ENCODE data around the gene ARFGEF2.
"Not testable (repeated sequence)": the region's sequence is repeated elsewhere in the genome, so short reads cannot be mapped to it uniquely, and the experiment has no call there.

The ARFGEF2 gene

DNA sequence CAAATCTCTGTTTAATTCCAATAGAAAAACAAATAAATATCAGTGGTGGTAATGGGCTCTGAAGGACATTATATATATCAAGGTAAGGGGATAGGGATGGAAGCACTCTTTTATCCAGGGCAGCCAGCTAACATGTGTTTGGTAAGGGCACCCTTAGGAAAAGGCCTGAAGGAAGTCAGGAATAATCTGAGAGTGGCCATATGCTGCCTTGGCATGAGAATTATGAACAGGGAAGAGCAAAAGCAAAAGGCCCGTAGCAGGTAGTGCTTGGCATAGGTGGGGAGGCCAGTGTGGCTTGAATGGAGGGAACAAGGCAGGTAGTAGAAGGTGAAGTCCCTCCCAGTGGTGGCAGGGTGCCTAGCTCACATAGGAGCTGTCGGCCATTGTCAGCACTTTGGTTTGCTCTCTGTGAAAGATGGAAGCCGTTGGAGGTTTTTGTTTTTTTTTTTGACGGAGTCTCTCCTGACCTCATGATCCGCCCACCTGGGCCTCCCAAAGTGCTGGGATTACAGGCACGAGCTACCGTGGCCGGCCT is 85.0 kb downstream of the ARFGEF2 start:
- no peak for DNase-seq

DNA sequence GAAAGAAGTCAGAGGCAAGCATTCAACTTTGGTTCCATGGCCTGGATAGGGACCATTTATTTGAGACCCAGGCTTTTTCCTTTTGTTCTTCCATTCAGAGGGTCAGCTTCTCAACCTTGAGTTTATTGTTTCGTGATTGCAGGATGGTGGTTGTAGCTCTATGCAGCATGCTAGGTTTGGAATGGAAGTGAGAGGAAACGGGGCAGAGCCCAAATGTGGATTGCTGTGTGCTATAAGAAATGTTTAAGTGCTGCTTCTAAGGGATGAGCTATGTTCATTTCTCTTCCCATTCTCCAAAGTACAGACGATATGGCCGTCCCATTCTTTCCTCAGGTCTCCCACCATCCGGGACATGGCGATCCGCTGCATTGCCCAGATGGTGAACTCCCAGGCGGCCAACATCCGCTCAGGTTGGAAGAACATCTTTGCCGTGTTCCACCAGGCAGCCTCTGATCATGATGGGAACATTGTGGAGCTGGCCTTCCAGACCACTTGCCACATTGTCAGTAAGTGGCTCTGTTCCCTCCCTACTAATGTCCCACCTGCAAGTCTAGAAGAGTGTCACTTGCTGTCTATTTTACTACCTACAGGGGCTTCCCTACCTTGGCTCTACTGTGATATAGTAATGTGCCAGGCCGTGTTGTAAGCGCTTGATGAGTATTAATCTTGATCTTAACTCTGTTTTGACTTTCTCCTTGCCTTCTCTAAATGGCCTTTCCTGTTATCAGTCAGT is 88.6 kb downstream of the ARFGEF2 start:
- no peak for DNase-seq

DNA sequence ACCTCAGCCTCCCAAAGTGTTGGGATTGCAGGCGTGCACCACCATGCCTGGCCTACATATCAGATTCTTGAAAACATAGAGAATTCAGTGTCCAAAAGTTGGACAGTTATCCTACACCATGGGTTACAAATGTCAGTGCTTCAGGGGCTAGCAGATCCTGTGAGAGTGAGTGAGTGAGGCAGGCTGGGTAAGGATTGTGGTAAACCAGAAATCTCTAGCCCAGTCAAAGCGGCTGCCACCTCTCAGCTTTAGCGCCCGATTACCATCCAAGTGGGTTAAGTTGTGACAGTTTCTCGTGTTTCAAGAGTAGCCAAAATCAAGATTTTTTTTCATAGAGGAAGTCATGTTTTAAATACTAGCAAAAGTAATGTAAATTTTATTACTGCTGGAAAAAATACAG is 102.7 kb downstream of the ARFGEF2 start:
- peak; percentile 52 for DNase-seq

DNA sequence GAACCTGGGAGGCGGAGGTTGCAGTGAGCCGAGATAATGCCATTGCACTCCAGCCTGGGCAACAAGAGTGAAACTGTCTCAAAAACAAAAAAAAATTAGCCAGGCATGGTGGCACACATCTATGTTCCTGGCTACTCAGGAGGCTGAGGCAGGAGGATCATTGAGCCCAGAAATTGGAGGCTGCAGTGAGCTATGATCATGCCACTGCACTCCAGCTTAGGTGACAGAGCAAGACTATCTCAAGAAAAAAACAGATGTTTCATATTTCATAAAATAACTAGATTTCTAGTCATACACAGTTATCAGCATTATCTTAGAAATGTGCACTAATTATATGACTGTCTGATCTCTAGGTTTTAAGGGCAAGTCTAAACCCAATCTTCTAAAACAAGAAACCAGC is 106.7 kb downstream of the ARFGEF2 start:
- DNase-seq: not testable (repeated sequence)

DNA sequence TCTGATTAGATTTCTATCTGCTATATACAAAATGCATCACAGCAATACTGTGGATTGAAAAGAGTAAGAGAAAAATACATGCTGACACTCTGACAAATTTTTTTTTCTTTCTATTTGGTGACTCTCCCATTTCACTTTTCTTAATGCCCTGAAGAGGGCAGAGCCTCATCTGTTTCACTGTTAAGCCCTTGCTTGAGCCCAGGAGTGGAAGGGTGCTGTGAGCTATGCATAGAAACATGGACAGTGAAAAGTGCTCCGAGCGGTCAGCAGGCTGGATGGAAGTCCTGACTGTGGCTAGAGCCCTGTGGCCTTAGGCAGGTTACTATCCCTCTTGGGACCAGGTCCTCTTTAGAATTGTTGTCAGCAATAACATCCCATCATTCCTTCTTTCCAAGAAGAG is 107.2 kb downstream of the ARFGEF2 start:
- peak; percentile 30 for DNase-seq

DNA sequence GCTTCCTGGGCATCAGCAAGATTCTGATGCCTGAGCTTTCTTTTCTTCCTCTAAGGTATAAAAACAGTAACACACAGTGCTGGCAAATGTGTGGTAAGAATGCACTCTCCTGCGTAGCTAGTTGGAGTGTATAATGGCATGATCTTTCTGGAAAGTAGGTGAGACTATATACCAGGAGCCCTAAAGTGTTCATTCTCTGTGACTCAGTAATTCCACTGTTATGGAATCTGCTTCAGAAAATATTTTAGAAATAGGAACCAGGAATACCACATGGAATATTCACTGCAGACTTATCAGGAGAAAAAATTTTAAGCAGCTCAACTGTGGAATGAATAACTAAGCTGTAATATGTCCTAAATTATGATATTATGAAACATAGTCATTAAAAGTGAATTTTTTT is 107.7 kb downstream of the ARFGEF2 start:
- no peak for DNase-seq

DNA sequence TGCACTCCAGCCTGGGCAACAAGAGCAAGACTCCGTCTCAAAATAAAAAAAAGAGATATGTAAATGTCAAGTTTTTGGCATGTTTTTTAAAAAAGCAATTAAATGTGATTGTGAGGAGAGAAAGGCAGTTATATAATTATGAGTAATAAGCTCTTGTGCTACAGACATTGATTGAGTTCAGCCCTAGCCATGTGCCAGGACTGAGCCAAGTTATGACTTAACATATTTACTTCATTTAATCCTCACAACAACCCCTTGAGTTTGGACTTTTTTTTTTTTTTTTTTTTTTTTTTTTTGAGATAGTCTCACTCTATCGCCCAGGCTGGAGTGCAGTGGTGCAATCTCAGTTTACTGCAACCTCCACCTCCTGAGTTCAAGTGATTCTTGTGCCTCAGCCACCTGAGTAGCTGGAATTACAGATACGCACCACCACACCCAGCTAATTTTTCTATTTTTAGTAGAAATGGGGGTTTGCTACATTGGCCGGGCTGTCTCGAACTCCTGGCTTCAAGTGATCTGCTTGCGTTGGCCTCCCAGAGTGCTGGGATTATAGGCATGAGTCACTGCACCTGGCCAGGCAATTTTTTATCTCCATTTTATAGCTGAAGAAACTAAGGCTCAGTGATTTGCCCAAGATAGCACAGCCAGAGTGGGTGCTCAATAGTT is 109.6 kb downstream of the ARFGEF2 start:
- no peak for DNase-seq

DNA sequence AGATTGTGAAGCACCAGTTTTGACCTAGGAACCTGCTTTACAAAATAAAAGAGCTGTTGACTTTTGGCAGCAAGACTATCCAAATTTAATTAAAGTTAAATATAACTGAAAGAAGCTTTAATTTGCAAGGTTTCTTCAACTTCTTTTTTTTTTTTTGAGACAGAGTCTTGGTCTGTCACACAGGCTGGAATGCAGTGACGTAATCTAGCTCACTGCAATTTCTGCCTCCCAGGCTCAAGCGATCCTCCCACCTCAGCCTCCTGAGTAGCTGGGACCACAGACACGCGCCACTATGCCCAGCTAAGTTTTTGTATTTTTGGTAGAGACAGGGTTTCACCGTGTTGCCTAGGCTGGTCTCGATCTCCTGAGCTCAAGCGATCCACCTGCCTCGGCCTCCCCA is 110.9 kb downstream of the ARFGEF2 start:
- peak; percentile 11 for DNase-seq

DNA sequence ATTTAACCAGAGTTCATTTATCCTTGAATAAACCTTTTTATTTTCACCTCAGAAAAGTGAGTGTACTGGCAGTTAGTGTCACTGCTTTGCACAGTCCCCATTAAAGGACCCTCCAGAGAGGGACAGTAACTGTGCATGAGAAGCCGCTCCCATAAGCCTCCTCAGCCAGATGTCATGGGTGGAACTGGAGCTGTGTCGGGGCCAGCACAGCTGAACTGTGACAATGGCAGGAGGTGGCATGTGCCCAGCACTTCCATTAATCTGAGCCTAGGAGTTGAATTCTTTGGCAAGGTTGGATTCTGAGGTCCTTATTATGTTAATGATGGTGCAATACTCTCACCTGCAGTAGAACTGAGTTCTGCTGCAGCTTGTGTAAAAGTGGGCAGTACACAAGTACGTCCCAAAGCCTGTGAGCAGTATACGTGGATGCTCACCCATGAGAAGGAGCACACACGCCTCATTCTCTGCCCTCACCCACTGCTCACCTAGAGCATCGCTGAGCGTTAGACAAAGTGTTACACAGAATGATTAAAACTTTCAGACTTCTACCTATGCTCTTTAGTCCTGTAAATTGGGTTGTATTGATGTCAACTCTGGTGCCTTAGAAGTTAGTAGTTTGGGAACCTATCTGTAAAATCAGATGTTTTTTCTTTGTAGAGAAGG is 112.7 kb downstream of the ARFGEF2 start:
- DNase-seq: no peak

DNA sequence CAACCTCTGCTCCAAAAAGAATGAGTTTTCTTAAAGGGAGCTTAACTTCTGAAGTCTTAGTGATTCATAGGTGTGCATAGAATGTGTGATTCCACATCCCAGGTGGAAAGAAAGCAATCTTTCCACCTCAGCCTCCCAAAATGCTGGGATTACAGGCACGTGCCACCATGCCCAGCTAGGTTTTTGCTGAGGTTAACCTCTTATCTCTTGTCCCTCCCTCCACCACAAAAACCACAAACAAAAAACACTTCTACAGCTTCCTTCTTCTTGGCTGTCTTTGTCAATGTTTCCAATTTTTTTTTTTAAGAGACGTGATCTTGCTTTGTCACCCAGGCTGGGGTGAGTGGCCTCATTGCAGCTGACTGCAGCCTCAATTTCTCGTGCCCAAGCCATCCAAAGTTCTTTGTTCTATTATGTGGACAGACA is 116.5 kb downstream of the ARFGEF2 start:
- DNase-seq: peak; percentile 94

DNA sequence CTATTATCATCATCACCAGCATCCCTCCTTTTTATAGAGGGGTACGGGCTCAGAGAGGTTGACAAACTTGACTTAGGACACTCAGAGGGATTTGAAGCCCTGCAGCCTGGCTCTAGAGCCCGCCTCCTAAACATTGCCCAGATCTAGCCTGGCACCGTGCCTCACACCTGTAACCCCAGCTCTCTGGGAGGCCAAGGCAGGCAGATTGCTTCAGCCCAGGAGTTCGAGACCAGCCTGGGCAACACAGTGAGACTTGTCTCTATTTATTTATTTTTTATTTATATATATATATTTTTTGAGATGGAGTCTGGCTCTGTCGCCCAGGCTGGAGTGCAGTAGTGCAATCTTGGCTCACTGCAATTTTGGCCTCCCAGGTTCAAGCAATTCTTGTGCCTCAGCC is 118.3 kb downstream of the ARFGEF2 start:
- no peak for DNase-seq

DNA sequence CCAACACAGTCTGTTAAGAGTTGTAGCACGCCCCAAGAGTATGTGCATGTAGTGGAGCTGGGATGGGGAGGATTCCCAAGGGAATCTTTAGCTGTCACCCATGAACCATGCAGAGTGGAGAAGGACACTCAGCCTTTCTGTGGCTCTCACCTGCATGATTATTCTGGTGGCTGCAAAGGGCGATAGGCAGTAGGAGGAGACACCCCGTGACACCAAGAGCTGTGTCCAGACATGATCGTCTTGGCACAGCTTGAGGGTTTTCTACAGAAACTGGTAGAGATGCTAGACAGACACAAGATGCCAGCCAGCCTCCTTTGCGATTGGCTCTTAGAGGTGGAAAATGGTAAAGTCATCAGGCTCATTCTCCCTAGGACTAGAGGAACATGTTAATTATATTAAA is 121.5 kb downstream of the ARFGEF2 start:
- no peak for DNase-seq

DNA sequence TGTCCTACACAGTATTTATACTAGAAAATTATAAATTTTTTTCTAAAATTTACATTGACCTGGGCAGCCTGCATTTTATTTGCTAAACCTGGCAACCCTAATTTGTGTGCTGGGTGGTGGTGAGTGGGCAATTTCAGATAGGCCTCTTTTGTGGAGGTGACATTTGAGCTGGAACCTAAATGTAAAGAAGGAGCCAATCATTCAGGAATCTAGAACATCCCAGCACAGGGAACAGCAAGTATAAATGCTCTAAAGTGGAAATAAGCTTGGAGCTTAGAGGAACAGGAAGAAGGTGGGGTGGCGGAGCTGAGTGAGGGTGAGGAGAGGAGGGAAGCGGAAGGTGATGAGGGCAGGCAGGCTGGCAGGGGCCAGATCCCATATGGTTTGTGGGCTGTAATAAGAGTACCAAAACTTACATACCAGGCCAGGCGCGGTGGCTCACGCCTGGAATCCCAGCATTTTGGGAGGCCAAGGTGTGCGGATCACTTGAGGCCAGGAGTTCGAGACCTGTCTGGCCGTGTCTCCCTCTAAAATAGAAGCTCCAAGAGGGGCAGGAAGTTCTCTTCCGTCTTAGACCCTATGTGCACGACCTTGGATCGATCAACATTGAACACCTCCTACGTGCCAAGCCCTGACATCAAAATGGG is 124.1 kb downstream of the ARFGEF2 start:
- DNase-seq: peak; percentile 55

DNA sequence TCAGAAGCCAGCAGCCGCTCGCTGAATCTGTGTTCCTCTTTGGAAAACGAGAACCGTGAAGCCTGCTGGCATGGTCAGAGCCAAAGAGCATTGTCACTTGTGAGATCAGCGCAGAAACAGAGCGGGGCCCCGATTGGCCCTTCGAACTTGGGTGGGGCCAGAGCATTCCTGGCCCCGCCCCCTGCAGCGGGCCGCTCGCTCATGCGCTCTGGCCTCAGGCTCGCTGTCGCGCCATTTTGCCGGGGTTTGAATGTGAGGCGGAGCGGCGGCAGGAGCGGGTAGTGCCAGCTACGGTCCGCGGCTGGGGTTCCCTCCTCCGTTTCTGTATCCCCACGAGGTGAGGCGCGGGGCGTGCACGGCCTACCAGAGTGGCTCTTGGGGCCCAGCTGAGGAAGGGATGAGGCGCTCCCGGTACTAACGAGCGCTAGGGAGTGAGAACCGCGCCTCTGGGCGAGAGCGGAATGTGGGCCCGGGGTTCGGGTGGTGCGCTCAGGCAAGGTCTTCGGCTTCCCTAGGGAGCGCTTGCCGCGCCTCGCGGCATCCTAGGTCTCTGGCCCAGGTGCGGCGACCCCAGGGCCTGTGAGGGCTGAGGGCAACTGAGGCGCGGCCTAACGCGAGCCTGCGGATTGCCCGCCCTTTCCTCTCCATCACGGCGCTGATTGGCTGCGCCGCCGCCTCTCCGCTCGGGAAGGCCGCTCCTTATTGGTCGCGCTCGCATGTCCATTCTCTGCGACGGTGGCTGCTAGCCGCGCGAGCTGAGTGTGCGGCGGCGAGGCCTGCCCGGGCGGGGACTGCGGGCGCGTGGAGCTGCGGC is 124.8 kb downstream of the ARFGEF2 start, which contains the start of gene CSE1L:
Gene CSE1L (plus strand): TSS at position 226 of the 814 bp plus-strand sequence. CDS start 12,152 bp downstream, outside the sequence.
- peak; percentile 96 for DNase-seq

DNA sequence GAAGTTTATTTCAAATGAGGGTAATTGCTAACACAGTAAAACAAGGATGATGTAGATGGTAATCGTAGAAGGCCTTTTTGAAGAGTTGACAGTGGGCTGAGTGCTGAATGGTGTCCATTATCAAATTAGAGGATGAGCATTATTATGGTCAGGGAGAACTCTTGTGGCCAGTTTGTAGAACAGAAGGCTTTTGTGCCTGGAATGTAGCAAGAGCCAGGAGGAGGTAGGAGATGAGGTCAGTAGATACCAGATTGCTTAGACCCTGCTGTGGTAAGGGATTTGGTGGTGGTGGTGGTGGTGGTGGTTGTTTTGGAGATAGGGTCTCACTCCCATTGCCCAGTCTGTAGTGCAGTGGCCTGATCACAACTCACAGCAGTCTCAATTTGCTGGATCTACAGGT is 130.8 kb downstream of the ARFGEF2 start:
- DNase-seq: no peak

DNA sequence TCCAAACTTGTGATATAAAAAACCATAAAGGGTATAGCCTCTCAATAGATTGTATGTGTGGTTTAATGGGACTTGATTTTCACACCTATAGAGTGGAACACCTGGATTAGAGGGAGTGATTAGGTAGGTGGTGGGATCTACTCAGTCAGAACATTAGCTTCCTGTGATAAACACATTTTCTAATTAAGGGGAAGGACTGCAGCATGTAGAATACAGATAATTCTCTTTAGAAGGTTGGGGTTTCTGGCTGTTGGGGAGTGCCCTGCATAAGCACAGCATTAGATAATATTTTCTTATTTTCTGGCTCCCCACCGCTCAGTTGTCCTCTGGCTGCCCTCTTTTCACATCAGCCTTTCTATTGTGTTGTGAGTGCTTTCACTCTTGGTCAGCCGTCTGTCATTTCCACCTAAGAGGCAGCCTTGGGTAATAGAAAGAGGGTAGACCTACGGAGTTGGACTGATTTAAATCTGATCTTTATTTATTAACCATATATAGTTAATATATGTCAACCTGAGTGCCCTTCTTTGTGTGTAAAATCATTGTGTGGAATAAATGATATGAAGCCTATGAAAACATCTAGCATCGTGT is 132.6 kb downstream of the ARFGEF2 start:
- DNase-seq: no peak

DNA sequence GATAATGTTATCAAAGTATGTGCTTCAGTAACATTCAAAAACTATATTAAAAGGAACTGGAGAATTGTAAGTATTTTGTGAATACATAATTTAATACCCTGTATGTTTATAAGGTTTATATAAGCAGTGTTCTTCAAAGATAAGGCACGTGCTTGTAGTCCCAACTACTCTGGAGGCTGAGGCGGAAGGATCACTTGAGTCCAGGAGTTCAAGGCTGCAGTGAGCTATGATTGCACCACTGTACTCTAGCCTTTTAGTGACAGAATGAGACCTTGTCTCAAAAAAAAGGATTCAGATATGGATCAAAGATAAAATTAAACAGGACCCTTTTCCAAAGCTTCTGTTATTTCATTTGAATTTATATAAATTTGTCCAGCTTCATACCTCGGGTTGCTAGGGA is 141.8 kb downstream of the ARFGEF2 start:
- no peak for DNase-seq

DNA sequence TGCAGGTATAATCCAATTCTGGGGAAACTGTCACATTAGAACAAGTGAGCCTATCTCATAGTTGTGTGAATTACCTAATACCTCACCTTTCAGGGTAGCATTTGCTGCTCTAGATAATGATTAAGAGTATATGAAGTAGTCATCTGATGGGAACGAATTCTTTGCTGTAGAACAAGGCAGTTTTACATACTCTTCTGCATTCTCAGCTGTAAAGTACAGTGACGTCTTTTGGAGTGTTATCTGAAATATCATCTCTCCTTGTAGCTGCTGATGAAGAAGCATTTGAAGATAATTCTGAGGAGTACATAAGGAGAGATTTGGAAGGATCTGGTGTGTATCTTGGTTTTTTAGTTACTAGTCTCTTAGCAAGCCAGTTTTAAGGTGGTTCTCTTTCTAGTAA is 153.0 kb downstream of the ARFGEF2 start:
- DNase-seq: no peak

DNA sequence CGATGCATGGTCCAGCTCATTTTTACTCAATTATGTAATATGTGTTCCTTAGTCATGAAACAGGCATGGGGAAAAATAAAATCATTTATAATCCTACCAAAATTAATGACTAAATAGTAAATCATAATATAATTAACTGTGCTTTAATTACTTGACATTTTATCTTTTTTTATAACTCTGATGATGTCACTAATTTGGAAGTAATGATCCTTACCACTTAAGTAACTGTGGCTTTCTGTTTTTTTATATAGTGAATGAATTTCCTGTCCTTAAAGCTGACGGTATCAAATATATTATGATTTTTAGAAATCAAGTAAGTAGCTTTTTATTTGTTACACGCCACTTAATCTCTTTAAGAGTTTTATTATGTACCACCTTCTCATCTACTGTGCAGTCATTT is 156.8 kb downstream of the ARFGEF2 start:
- DNase-seq: no peak

DNA sequence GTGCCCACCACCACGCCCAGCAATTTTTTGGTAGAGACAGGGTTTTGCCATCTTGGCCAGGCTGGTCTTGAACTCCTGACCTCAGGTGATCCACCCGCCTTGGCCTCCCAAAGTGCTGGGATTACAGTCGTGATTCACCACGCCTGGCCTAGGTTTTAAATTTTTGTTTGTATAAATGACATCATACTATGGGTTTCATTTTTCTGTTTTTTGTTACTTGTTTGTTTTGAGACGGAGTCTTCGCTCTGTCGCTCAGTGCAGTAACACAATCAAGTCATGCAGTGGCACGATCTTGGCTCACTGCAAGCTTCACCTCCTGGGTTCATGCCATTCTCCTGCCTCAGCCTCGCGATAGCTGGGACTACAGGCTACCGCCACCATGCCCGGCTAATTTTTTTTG is 160.8 kb downstream of the ARFGEF2 start:
- not testable (repeated sequence) for DNase-seq

All from MV-4-11 (cell line).